HCT116 (cell line): ENCODE measurements around the gene VSTM2B.

ENCODE experiments used
- CEBPB ChIP-seq: IDR thresholded peaks from 2 replicates; pipeline ENCODE4 v1.6.1; 2012; ENCODE audit warnings: low read depth
- EZH2phosphoT487 ChIP-seq: fragments of 200-600 bp; IDR thresholded peaks from 2 replicates; pipeline ENCODE4 v1.6.1; 2018; ENCODE audit warnings: antibody characterized with exemption, borderline replicate concordance
- POLR2A ChIP-seq: IDR thresholded peaks from 2 replicates; pipeline ENCODE4 v1.7.0; 2011; ENCODE audit warnings: borderline replicate concordance; ENCODE audit not compliant: insufficient read depth, insufficient read length; ENCODE audit errors: extremely low read depth
- RAD21 ChIP-seq: IDR thresholded peaks from 2 replicates; pipeline ENCODE4 v1.6.1; 2012; ENCODE audit warnings: low read depth, mild to moderate bottlenecking
- SIN3A ChIP-seq: IDR thresholded peaks from 2 replicates; pipeline ENCODE4 v1.6.1; 2012; ENCODE audit warnings: low read depth
- SRF ChIP-seq: IDR thresholded peaks from 2 replicates; pipeline ENCODE4 v1.6.1; 2012; ENCODE audit warnings: low read depth
- TCF7L2 ChIP-seq: IDR thresholded peaks from 2 replicates; pipeline ENCODE4 v1.7.0; 2011; ENCODE audit warnings: borderline replicate concordance, inconsistent platforms; ENCODE audit not compliant: insufficient read depth, insufficient read length; ENCODE audit errors: extremely low read depth
- YY1 ChIP-seq: IDR thresholded peaks from 2 replicates; pipeline ENCODE4 v1.6.1; 2011; ENCODE audit warnings: low read length, low read depth, moderate library complexity, mild to moderate bottlenecking; ENCODE audit not compliant: insufficient replicate concordance; ENCODE audit errors: extremely low read depth
- TF ChIP-seq, protein P1 (sequence below), 3 experiments: fragments of 200-600 bp in 1 of 3; sonication (generic) in 1 of 3; IDR thresholded peaks in 2 of 3; conservative IDR thresholded peaks in 1 of 3; 2 replicates each; pipeline ENCODE4 v1.5.1; 2012 to 2017; ENCODE audit warnings: low read depth in 2 of 3, low read length in 2 of 3, antibody characterized with exemption in 1 of 3, borderline replicate concordance in 1 of 3, control low read depth in 1 of 3, mild to moderate bottlenecking in 1 of 3, mixed read lengths in 1 of 3, mixed run types in 1 of 3, moderate library complexity in 1 of 3; ENCODE audit not compliant: insufficient read depth in 1 of 3
- TF ChIP-seq, protein P2 (sequence below): IDR thresholded peaks from 2 replicates; pipeline ENCODE4 v1.6.1; 2012

DNA sequence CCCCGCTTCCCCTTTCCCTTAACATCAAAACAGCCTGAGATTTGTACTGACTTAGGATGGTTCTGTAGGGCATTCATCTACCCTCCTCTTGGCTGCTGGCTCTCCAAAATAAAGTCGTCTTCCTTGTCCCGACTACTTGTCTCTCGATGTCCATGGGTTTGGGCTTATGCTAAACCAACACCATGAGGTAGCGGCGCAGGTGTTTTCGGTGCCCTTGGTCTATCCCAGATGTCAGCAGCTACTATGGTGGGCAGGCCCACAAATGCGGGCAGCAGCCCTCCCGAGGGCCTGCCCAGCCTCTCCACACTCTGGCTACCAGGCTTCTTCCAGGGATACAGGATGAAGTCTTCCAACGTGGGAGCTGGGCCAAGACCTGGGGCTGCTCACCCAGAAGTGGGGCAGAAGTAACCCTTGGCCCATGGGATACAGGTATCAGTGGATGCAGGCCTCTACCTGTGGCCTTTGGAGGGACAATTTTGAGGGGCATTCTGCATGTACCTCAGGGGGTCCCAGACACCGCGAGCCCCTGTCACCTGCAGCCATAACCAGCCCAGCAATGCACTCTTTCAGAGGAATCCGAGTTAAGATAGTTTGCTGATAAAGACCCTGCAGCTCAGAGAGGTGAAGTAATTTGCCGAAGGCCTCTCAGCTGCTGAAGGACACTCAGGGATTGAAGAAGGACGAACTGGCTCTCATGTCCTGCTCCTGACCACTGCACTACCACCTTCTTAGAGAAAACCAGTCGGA is 47.8 kb upstream of the VSTM2B start:
- TF ChIP-seq EZH2phosphoT487 (no peak), CEBPB (no peak), POLR2A (no peak), YY1 (no peak), RAD21 (no peak), SIN3A (no peak), SRF (no peak), TCF7L2 (no peak)
- TF ChIP-seq, protein P1, sequence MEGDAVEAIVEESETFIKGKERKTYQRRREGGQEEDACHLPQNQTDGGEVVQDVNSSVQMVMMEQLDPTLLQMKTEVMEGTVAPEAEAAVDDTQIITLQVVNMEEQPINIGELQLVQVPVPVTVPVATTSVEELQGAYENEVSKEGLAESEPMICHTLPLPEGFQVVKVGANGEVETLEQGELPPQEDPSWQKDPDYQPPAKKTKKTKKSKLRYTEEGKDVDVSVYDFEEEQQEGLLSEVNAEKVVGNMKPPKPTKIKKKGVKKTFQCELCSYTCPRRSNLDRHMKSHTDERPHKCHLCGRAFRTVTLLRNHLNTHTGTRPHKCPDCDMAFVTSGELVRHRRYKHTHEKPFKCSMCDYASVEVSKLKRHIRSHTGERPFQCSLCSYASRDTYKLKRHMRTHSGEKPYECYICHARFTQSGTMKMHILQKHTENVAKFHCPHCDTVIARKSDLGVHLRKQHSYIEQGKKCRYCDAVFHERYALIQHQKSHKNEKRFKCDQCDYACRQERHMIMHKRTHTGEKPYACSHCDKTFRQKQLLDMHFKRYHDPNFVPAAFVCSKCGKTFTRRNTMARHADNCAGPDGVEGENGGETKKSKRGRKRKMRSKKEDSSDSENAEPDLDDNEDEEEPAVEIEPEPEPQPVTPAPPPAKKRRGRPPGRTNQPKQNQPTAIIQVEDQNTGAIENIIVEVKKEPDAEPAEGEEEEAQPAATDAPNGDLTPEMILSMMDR (IDR thresholded peaks at IDR 0.05 in 2 of 3, conservative IDR thresholded peaks at IDR 0.05 in 1 of 3; ENCODE audit: borderline replicate concordance in 1 of 3, insufficient read depth in 1 of 3, low read depth in 2 of 3, low read length in 2 of 3) = no peak
- TF ChIP-seq, protein P2, sequence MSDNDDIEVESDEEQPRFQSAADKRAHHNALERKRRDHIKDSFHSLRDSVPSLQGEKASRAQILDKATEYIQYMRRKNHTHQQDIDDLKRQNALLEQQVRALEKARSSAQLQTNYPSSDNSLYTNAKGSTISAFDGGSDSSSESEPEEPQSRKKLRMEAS = no peak
